PFSK-1 (cell line): ENCODE results near the gene TEAD2.
A peak's percentile ranks its signal among the peaks of the same experiment; 100 is the strongest.

ENCODE experiments used
- FOXP2 ChIP-seq: optimal IDR thresholded peaks from 2 replicates; pipeline ENCODE3; 2011; ENCODE audit warnings: borderline replicate concordance, control low read depth, inconsistent platforms; ENCODE audit not compliant: insufficient read depth; ENCODE audit errors: extremely low read length, extremely low read depth
- POLR2AphosphoS5 ChIP-seq: IDR thresholded peaks from 2 replicates; pipeline ENCODE4 v1.6.1; 2012; ENCODE audit warnings: low read depth, mild to moderate bottlenecking, control low read depth, low read length, moderate library complexity
- SIN3A ChIP-seq: IDR thresholded peaks from 2 replicates; pipeline ENCODE4 v1.6.1; 2012; ENCODE audit warnings: mild to moderate bottlenecking, low read length, moderate library complexity, borderline replicate concordance; ENCODE audit not compliant: insufficient read depth
- TAF1 ChIP-seq: IDR thresholded peaks from 2 replicates; pipeline ENCODE4 v1.6.1; 2012; ENCODE audit warnings: low read length, control low read depth, borderline replicate concordance; ENCODE audit not compliant: insufficient read depth
- TF ChIP-seq, protein P1 (sequence below), 2 experiments: IDR thresholded peaks; 2 replicates each; pipeline versions ENCODE4 v1.6.1 to v1.8.0; 2011 to 2012; ENCODE audit warnings: low read depth in 2 of 2, low read length in 2 of 2, control low read depth in 1 of 2, inconsistent platforms in 1 of 2, mild to moderate bottlenecking in 1 of 2, moderate library complexity in 1 of 2; ENCODE audit not compliant: insufficient read depth in 1 of 2

Gene TEAD2

DNA sequence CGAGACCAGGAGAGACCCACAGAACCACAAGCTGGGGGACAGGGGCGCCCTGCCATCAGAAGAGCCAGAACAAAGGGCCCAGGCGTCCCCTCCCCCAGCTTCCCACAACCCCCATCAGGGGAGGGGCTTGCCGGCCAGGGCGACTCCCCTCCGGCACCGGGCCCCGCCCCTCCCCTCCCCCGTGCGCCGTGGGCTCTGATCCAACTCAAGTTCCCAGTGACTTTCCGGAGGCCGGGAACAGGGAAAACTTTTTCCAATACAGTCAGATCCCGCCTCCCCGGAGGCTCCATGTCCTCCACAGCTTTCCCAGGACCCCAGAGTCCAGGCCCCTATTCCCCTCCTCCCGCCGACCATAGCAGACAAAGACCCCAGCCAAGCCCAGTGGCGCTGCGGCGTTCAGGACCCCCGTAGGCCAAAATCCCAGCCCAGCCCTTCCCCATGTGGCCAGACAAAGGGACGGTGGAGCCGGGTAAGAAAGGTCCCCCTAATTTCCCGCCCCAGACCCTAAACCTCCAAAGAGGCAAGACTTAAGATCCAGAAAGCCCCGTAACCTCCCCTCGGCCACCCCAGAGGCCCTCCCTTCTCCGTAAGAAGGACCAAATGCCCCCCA is 673 bp downstream of the TEAD2 start:
- peak; percentile 28; the same call in 1 of the 2 replicates for TF ChIP-seq POLR2AphosphoS5
- no peak for TF ChIP-seq SIN3A
- TF ChIP-seq TAF1: no peak

DNA sequence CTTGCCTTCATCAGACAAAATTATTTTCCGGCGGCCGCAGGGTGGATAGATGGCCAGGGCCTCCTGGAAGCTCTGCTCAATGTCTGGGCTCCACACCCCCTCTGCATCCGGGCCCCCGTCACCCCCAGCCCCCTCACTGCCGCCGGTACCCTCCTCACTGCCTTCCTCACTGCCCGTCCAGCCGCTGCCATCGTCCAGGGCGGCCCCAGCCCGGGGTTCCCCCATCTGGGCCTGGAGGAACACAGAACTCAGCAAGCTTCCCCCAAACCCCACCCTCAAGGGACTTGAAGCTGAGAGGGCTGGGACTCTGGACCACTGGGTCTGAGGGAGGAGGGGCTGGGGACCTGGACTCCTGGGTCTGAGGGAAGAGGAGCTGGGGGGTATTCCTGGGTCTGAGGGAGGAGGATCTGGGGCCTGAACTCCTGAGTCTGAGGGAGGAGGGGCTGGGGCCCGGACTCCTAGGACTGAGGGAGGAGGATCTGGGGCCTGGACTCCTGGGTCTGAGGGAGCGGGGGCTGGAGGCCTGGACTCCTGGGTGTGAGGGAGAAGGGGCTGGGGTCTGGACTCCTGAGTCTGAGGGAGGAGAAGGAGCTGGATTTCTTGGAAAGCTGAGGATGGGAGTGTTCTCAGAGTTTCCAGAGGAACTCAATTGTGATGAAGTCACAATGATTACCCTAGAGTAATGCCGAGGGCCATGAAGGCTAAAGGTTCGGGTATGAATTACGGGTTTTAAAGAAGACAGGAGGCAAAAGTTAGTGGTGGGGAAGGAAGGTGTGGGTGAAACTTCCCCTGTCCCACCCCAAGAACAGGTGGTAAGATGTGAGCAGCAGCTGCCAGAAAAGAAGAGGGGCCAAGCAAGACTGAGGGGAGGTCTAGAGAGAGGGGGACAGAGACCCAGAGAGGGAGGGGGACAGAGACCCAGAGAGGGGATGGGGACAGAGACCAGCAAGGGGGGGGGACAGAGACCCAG is 2.1 kb downstream of the TEAD2 start:
- no peak for TF ChIP-seq SIN3A

DNA sequence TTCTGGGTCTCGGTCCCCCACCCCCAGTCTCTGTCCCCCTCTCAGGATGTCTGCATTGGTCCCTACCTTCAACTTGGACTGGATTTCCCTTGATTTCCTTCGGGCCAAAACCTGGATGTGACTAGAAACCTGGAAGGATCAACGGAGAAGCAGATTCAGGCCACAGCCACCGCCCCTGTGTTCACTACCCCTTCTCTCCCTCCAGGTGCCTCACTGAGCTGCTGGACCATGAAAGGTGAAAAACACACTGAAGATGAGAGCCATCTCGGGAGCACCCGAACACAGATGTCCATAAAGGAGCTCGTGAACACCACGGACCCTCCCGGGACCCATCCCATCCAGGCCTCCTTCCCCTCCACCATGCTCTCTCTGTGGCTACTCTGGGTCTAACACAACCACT is 5.0 kb downstream of the TEAD2 start:
- no peak for TF ChIP-seq FOXP2
- no peak for TF ChIP-seq POLR2AphosphoS5
- no peak for TF ChIP-seq SIN3A
- no peak for TF ChIP-seq TAF1
- TF ChIP-seq, protein P1, sequence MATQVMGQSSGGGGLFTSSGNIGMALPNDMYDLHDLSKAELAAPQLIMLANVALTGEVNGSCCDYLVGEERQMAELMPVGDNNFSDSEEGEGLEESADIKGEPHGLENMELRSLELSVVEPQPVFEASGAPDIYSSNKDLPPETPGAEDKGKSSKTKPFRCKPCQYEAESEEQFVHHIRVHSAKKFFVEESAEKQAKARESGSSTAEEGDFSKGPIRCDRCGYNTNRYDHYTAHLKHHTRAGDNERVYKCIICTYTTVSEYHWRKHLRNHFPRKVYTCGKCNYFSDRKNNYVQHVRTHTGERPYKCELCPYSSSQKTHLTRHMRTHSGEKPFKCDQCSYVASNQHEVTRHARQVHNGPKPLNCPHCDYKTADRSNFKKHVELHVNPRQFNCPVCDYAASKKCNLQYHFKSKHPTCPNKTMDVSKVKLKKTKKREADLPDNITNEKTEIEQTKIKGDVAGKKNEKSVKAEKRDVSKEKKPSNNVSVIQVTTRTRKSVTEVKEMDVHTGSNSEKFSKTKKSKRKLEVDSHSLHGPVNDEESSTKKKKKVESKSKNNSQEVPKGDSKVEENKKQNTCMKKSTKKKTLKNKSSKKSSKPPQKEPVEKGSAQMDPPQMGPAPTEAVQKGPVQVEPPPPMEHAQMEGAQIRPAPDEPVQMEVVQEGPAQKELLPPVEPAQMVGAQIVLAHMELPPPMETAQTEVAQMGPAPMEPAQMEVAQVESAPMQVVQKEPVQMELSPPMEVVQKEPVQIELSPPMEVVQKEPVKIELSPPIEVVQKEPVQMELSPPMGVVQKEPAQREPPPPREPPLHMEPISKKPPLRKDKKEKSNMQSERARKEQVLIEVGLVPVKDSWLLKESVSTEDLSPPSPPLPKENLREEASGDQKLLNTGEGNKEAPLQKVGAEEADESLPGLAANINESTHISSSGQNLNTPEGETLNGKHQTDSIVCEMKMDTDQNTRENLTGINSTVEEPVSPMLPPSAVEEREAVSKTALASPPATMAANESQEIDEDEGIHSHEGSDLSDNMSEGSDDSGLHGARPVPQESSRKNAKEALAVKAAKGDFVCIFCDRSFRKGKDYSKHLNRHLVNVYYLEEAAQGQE (IDR thresholded peaks at IDR 0.05; ENCODE audit: insufficient read depth in 1 of 2, low read depth in 2 of 2, low read length in 2 of 2): no peak

DNA sequence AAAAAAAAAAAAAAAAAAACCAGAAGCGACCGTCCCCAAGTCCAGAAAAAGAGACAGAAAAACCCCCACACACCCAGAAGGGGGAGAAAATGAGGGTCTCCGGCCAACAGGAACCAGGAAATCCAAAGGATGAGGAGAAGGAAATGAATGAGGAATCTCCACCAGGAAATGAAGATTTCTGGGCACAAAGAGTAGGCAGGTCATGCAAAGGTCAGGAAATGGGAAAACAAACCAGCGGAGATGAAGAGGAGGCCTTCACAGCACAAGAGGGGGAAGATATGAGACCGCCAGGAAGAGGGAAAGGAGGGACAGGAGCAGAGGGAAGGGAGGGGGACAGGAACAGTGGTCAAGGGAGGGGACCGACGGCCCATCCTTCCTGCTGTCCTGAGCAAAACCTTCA is 5.8 kb downstream of the TEAD2 start:
- TF ChIP-seq POLR2AphosphoS5 (0 out of 2 replicates have a peak, but pooled peaks have one; percentile 21), SIN3A (no peak), FOXP2 (no peak), TAF1 (no peak)
- TF ChIP-seq, protein P1 (IDR thresholded peaks at IDR 0.05; ENCODE audit: insufficient read depth in 1 of 2, low read depth in 2 of 2, low read length in 2 of 2): peak in 1 of 2 experiments; percentile 60; a peak in 1 of 4 replicates

DNA sequence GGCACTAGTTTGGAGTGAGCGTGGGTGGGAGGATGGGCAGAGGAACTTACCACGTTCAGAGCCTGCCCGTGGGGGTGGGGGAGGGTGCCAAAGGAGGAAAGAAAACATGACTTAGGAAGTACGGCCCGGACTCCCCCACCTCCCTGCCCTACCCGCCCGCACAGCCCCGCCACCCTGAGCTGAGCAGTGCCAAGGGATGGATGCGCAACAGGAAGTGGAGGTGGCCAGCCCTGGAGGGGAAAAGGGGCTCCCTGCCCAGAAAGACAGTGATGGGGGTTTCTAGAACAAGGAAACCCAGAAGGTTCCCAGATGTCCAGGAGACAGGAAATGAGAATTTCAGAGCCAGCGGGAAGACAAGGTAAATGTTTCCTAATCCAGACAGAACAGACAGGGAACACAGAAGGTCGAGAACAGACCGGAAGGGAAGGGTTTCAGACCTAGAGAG is 6.3 kb downstream of the TEAD2 start:
- TF ChIP-seq TAF1 (0 out of 2 replicates have a peak, but pooled peaks have one; percentile 22), SIN3A (no peak)

DNA sequence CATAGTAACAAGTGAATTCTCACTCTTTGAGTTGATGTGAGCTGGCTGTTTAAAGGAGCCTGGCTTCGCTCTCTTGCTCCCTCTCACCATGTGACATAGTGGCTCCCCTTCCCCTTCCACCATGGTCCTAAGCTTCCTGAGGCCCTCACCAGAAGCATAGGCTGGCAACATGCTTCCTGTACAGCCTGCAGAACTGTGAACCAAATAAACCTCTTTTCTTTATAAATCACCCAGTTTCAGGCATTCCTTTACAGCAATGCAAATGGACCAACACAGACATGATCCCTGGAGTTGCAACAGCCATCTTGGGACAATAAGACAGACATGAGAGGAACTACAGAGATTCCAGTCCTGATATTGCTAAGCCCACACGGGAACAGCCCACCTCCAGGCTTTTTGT is 12.6 kb downstream of the TEAD2 start:
- TF ChIP-seq TAF1 (no peak), POLR2AphosphoS5 (no peak)

DNA sequence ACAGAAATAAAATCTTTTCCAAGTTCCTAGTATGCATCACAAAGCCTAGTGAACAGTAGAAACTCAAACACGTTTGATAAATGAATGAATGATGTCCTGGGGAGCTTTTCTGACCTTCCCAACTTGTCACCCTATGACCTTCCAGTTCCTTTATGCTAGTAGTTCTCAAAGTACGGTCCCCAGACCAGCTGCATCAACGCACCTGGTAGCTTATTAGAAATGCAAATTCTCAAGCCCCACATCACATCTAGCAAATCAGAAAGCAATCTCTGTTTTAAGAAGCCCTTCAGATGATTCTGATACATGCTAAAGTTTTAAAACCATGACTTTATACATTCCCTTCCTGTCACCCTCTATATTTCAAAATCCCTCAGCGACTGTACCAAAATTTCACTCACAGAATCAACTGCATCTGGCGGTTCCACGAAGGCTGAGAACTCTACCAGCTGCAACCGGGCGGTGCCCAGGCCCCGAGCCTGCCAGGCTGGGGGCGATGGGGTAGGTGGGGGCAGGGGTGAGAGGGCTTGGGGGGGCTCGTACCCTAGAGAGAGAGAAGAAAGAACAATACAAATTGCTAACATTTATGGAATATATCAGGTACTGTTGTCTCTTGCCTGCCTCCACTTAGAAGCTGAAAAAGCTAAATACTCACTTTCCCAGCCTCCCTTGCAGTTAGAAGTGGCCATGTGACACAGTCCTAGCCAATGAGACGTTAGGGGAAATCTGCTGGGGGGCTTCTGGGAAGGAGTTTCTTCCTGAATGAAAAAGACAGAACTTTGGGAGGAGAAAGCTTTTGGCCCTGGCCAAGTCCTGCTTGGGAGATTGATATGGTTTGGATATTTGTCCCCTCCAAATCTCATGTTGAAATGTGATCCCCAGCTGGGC is 13.7 kb downstream of the TEAD2 start:
- TF ChIP-seq FOXP2: no peak
- no peak for TF ChIP-seq SIN3A
- TF ChIP-seq, protein P1 (IDR thresholded peaks at IDR 0.05; ENCODE audit: insufficient read depth in 1 of 2, low read depth in 2 of 2, low read length in 2 of 2): no peak
- no peak for TF ChIP-seq TAF1
- TF ChIP-seq POLR2AphosphoS5: no peak
